HCT116 (cell line): Measurements from ENCODE around the gene GCLC.

Experiments
- POLR2A ChIP-seq: IDR thresholded peaks from 2 replicates; pipeline ENCODE4 v1.7.0; 2011; ENCODE audit warnings: borderline replicate concordance; ENCODE audit not compliant: insufficient read depth, insufficient read length; ENCODE audit errors: extremely low read depth
- POLR2AphosphoS5 ChIP-seq: IDR thresholded peaks from 2 replicates; pipeline ENCODE4 v1.6.1; 2011; ENCODE audit warnings: mild to moderate bottlenecking, low read depth, low read length, moderate library complexity
- SIN3A ChIP-seq: IDR thresholded peaks from 2 replicates; pipeline ENCODE4 v1.6.1; 2012; ENCODE audit warnings: low read depth
- SP1 ChIP-seq: IDR thresholded peaks from 2 replicates; pipeline ENCODE4 v1.6.1; 2012; ENCODE audit warnings: low read depth
- SRF ChIP-seq: IDR thresholded peaks from 2 replicates; pipeline ENCODE4 v1.6.1; 2012; ENCODE audit warnings: low read depth
- TF ChIP-seq, protein P1 (sequence below), 3 experiments: fragments of 200-600 bp in 1 of 3; sonication (generic) in 1 of 3; IDR thresholded peaks in 2 of 3; conservative IDR thresholded peaks in 1 of 3; 2 replicates each; pipeline ENCODE4 v1.5.1; 2012 to 2017; ENCODE audit warnings: low read depth in 2 of 3, low read length in 2 of 3, antibody characterized with exemption in 1 of 3, borderline replicate concordance in 1 of 3, control low read depth in 1 of 3, mild to moderate bottlenecking in 1 of 3, mixed read lengths in 1 of 3, mixed run types in 1 of 3, moderate library complexity in 1 of 3; ENCODE audit not compliant: insufficient read depth in 1 of 3
- TF ChIP-seq, protein P2 (sequence below): IDR thresholded peaks from 2 replicates; pipeline ENCODE4 v1.6.1; 2012; ENCODE audit warnings: low read depth

DNA sequence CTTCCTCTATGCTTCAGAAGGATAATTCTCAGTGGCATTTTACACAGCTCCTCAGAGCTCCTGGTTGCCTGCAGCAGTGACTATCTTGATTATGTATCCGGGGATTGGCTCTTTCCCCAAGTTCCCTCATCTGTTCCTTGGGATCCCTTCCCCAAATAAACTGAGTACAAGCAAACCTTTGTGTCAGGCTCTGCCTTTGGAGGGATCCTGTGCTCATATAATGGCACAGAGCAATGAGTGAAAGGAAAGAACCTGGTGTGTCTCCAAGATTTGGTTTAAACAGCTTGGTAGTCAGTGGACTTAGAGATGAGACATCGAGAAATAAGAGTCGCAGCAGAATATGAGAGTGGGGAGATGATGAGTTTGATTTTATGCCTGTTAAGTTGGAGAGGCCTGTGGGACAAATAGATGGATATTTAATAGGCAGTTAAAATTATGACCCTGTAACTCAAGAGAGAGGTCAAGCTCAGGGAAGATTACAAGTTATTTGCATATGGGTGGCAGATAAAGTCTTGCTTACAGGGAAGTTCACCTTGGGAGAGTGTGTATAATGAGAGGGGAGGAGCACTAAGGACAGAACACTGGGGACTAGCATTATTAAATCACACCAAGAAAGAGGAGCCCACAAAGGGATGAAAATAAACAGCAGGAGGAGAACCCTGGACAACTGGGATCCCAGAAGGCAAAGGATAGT, 44.1 kb upstream of the GCLC start:
- TF ChIP-seq SP1 (no peak), POLR2A (no peak), SRF (no peak), SIN3A (no peak), POLR2AphosphoS5 (no peak)
- TF ChIP-seq, protein P1, sequence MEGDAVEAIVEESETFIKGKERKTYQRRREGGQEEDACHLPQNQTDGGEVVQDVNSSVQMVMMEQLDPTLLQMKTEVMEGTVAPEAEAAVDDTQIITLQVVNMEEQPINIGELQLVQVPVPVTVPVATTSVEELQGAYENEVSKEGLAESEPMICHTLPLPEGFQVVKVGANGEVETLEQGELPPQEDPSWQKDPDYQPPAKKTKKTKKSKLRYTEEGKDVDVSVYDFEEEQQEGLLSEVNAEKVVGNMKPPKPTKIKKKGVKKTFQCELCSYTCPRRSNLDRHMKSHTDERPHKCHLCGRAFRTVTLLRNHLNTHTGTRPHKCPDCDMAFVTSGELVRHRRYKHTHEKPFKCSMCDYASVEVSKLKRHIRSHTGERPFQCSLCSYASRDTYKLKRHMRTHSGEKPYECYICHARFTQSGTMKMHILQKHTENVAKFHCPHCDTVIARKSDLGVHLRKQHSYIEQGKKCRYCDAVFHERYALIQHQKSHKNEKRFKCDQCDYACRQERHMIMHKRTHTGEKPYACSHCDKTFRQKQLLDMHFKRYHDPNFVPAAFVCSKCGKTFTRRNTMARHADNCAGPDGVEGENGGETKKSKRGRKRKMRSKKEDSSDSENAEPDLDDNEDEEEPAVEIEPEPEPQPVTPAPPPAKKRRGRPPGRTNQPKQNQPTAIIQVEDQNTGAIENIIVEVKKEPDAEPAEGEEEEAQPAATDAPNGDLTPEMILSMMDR (IDR thresholded peaks at IDR 0.05 in 2 of 3, conservative IDR thresholded peaks at IDR 0.05 in 1 of 3; ENCODE audit: borderline replicate concordance in 1 of 3, insufficient read depth in 1 of 3, low read depth in 2 of 3, low read length in 2 of 3), result no peak
- TF ChIP-seq, protein P2, sequence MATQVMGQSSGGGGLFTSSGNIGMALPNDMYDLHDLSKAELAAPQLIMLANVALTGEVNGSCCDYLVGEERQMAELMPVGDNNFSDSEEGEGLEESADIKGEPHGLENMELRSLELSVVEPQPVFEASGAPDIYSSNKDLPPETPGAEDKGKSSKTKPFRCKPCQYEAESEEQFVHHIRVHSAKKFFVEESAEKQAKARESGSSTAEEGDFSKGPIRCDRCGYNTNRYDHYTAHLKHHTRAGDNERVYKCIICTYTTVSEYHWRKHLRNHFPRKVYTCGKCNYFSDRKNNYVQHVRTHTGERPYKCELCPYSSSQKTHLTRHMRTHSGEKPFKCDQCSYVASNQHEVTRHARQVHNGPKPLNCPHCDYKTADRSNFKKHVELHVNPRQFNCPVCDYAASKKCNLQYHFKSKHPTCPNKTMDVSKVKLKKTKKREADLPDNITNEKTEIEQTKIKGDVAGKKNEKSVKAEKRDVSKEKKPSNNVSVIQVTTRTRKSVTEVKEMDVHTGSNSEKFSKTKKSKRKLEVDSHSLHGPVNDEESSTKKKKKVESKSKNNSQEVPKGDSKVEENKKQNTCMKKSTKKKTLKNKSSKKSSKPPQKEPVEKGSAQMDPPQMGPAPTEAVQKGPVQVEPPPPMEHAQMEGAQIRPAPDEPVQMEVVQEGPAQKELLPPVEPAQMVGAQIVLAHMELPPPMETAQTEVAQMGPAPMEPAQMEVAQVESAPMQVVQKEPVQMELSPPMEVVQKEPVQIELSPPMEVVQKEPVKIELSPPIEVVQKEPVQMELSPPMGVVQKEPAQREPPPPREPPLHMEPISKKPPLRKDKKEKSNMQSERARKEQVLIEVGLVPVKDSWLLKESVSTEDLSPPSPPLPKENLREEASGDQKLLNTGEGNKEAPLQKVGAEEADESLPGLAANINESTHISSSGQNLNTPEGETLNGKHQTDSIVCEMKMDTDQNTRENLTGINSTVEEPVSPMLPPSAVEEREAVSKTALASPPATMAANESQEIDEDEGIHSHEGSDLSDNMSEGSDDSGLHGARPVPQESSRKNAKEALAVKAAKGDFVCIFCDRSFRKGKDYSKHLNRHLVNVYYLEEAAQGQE, result no peak
